Measurements from ENCODE around the gene PPP2R2B.

DNA sequence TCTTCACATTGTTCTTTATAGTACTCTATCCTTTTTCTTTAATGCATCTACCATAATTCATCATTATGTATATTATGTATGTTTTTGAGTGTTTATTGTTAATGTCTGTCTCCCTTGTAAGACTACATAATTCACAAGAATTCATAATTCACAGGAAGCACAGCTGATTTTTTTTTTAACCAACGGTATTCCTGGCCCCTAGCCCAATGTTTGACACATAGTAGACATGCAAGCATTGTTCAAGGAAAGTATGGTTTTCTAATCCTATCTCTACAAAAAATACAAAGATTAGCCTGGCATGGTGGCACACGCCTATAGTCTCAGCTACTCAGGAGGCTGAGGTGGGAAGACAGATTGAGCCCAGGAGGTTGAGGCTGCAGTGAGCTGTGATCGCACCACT lies 160.6 kb downstream of the PPP2R2B start:
- TF ChIP-seq CTCF (IDR thresholded peaks at IDR 0.05; ENCODE audit: low read depth, low read length) = no peak
- no peak for TF ChIP-seq POLR2A (IDR thresholded peaks at IDR 0.05; ENCODE audit: extremely low read depth, insufficient read length)
- TF ChIP-seq, protein P1, sequence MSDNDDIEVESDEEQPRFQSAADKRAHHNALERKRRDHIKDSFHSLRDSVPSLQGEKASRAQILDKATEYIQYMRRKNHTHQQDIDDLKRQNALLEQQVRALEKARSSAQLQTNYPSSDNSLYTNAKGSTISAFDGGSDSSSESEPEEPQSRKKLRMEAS (IDR thresholded peaks at IDR 0.05; ENCODE audit: low read depth, low read length) = no peak
